GM19043 (cell line): ENCODE results near the gene SPRYD3.
"Not testable (repeated sequence)": the region's sequence is repeated elsewhere in the genome, so short reads cannot be mapped to it uniquely, and the experiment has no call there.

Experiments used
- ATAC-seq: cut with Tn5 transposase; IDR thresholded peaks from one replicate; pipeline ENCODE4 v1.9.1; 2021; ENCODE audit warnings: low read depth; ENCODE audit not compliant: unreplicated experiment

The SPRYD3 gene

DNA sequence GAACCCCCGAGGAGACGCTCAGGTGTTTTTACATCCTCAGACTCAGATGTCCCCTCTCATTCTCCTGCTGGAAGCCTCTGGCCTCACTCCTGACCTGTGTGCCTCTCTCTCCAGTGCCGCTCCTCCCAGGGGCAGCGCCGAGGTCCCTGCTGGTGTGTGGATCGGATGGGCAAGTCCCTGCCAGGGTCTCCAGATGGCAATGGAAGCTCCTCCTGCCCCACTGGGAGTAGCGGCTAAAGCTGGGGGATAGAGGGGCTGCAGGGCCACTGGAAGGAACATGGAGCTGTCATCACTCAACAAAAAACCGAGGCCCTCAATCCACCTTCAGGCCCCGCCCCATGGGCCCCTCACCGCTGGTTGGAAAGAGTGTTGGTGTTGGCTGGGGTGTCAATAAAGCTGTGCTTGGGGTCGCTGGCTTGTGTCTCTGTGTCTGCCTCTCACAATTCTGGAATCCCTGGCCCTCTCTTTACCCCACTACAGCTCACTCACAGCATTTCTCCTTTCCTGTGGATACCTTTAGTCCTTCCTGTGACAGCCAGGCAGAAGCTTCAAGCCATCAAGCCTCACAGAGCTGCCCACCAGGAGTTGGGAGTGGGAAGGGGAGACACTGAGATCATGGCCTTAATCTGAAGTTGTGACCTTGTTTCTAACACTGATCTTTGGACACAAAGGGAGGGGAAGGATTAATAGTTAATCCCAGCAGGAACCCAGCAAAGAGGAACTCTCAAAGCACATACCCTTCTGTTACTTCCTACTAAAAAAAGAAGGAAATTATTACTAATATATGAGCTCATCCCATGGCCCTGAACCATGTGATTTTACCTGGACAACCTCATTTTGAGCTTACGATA lies 23.0 kb upstream of the SPRYD3 start:
- no peak for ATAC-seq

DNA sequence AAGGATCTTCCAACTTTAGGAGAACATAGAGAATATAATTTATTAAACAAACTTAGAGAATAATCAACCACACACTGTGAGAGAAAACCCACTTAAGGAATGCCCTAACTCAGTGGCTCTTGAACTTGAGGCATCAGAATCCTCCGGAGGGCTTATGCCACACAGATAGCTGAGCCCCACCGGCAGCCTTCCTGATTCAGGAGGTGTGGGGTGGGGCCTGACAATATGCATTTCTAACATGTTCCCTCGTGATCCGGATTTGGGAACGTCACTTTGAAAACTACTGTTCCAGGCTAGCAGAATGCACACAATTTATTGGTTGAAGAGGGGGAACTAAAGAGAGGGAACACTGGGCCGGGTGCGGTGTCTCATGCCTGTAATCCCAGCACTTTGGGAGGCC lies 22.1 kb upstream of the SPRYD3 start:
- ATAC-seq, result no peak

DNA sequence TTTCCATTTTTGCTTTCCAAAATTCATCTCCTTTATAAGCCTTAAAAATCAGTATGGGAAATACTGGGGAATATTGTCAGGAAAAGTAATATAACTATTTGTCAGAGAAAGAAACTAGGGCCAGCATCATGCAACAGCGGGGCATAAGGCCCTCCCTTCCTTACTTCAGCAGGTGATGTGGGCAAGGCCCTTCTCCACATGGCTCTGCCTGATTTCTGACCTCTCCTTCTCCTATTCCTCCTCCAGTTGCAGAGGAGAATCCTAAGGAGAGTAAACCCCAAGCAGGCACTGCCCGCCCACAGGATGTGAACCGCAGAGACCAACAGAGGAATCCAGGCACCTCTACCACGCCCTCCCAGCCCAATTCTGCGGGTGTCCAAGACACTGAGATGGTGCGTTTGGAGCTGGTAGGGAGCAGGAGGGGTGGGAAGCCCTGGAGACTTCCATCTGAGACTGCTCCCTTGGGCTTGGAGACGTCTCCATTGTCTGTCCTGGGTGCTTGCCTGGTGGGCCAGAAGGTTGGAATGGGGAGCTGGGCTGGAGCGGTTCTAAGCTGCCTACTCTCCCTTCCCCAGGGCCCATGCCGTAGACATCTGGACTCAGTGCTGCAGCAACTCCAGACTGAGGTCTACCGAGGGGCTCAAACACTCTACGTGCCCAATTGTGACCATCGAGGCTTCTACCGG lies 21.4 kb upstream of the SPRYD3 start:
- no peak for ATAC-seq

DNA sequence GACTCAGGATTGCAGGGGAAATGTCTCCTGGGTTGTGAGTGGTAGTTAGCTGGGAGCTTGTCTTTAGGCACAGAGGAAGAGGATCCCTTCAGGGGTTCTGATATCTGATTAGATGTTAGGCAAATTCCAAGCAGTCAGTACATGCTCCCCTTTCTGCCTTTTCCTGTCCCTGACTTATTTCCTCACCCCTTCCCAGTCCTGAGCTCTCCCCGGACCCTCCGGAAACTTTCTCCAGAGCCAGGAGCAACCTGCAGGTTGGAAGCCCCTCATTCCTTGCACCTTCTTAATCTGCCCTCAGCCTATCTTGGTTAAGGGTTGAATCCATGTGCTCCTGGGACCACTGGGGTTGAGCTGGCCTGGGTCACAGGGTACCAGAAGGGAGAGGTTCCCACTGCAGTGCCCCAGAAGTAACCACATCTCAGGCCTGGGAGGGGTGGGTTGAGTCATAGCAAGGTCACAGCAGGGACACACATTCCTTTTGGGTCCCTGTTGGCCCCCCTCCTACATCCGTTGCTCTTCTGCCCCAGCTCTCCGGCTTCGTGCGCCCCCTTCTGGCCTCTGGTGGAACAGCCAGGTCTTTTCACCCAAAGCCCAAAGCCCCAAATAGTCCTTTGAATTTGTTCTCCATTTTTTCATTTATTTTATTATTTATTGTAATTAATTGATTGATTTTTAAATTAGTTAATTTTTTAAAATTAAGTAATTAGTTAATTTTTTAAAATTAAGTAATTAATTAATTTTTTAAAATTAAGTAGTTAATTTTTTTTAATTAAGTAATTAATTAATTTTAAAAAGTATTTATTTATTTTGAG lies 20.1 kb upstream of the SPRYD3 start:
- no peak for ATAC-seq

DNA sequence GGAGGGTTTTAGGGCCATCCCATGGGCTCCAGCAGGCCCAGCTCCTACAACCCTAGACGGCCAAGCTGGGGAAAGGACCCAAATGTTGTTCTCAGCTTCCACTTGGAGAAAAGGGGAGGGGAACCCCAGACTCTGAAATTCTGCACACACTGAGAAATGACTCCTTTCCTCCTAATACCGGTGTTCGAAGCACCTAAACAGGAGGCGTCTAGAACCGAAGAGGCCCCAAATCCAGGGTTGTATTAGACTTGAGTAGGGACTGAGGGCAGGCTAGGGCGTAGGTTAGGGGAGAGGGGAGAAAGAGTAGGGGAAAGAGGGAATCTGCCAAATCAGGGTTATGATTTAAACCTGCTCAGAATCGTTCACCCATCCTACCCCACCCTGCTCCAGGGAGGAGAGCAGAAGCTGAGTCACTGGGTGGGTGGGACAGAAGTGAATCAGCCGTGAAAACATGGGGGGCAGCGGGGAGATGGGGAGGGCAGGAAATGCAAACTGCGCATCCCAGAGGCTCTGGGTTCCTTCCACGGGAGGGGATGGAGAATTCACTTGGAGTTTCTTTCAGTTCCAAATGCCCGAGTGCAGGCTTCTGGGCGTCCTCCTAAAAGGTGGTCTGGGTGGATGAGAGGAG lies 19.3 kb upstream of the SPRYD3 start:
- ATAC-seq, result no peak

DNA sequence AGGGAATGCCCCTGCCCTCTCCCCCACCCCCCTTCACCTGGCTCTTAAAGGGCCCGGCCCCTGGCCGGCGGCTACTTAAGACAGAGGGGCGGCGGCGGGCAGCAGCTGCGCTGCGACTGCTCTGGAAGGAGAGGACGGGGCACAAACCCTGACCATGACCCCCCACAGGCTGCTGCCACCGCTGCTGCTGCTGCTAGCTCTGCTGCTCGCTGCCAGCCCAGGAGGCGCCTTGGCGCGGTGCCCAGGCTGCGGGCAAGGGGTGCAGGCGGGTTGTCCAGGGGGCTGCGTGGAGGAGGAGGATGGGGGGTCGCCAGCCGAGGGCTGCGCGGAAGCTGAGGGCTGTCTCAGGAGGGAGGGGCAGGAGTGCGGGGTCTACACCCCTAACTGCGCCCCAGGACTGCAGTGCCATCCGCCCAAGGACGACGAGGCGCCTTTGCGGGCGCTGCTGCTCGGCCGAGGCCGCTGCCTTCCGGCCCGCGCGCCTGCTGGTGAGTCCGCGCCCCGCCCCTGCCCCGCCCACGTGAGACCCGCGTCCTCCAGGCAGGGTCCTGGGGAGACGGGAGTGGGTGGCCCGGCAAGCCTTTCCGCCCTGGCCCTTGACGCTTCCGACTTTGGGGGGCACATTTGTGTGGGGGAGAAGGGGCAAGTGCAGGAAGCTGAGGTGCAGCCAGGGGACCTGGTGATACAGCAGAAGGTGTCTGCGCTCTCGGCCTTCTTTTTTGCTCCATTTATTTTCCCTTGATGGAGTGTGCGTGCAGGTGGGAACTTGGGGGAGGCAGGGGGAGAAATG lies 18.6 kb upstream of the SPRYD3 start, which contains the start of gene IGFBP6:
Gene IGFBP6 (plus strand): TSS at position 104 of the 790 bp plus-strand sequence. CDS start 51 bp downstream, at position 155.
- no peak for ATAC-seq

DNA sequence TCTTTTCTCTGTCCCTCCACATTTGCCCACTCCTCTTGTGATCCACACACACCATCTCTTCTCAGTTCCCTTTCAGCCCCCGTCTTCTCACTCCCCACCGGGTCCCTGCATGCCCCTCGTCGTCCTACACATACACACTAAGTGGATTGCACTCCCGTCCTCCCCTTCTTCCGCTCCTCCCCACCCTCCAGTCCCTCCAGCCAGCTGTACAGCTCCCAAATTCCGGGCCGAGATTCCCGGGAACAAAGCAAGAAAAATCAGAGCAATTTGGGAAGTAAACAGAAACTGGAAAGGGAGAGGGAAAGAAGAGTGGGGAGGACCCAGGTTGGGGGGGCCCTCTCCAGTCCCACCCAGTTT lies 18.0 kb upstream of the SPRYD3 start:
- no peak for ATAC-seq

DNA sequence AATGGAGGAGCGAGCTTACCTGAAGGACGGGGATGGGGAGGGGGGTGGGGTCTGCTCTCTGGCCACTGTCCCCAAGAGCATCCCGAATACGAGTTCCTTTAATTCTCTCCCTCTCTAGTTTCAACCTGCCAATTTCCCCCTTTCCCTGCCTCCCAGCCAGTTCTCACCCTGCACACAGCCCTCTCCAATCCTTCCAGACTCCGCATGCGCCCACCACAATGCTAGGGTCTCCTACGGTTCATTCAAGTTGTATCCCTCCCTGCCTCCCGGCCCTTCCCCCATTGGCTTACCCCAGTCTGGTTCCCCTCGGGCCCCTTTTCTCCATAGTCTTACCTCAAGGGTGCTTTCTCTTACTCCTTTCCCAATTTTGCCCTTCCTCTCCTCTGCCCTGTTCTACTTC lies 17.6 kb upstream of the SPRYD3 start:
- no peak for ATAC-seq

DNA sequence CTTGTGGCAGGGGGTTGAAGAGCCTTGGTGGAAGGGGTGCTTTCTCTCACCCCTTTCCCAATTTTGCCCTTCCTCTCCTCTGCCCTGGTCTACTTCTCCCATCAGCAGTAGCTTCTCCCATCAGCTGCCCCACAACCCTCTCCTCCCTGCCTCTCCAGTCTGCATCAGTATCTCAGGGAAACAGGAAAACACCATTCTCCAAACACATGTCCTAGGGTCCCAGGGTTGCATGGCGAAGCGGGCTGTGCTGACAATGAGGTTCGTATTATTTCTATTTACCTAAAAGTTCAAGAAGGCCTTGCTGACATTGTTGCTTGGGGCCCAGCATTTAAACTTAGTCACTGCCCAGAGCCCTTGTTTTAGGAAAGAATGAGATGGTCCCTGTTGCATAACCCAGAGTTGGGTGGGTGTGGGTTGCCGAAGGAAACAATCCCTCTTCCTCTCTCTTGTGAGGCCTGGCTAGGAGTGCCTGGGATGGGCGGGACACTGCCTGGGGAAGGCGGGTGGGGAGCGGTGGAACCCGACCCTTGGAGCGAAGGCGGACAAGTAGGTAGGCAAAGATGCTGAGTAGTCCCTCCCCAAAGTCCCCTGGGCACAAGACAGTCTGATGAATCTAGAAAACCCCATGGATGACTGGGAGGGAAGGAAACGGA lies 17.0 kb upstream of the SPRYD3 start:
- no peak for ATAC-seq

DNA sequence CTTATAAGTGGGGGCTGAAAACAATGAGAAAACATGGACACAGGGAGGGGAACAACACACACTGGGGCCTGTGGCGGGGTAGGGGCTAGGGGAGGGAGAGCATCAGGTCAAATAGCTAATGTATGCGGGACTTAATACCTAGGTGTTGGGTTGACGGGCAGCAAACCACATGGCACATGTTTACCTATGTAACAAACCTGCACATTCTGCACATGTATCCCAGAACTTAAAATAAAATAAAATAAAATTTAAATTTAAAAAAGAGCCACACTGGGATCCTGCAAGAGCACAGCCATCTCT lies 16.4 kb upstream of the SPRYD3 start:
- not testable (repeated sequence) for ATAC-seq

DNA sequence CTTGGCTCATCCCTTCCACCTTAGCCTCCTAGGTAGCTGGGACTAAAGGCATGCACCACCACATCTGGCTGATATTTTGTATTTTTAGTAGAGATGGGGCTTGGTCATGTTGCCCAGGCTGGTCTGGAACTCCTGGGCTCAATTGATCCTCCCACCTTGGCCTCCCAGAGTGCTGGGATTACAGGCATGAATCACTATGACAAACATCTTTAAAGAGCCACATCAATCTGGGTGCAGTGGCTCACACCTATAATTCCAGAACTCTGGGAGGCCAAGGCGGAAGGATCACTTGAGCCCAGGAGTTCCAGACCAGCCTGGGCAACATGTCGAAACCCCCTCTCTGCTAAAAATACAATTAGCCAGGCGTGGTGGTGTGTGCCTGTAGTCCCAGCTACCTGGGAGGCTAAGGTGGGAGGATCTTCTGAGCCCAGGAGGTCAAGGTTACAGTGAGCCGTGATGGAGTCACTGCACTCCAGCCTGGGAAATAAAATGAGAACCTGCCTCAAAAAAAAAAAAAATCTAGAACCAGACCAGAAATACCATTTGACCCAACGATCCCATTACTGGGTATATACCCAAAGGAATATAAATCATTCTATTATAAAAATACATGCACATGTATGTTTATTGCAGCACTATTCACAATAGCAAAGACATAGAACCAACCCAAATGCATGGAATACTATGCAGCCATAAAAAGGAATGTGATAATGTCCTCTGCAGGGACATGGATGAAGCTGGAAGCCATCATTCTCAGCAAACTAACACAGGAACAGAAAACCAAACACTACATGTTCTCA lies 15.8 kb upstream of the SPRYD3 start:
- ATAC-seq, result not testable (repeated sequence)

DNA sequence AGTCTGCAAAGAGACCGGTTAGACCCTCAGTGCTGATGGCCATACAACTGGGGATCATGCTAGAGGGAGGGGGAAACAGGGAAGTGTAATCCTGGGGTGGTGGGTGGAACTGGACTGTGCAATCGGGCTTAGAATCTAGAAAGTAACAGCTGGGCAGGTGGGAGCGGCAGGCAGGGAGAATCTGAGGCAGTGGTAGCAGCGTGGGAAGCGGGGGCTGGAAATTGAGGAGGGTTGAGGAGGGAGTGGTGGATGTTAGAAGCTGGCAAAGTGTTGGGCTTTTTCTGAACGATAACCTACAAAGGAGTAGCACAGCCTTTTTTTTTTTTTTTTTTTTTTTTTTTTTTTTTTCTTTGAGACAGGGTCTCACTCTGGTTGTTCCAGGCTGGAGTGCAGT lies 15.2 kb upstream of the SPRYD3 start:
- ATAC-seq, result no peak

DNA sequence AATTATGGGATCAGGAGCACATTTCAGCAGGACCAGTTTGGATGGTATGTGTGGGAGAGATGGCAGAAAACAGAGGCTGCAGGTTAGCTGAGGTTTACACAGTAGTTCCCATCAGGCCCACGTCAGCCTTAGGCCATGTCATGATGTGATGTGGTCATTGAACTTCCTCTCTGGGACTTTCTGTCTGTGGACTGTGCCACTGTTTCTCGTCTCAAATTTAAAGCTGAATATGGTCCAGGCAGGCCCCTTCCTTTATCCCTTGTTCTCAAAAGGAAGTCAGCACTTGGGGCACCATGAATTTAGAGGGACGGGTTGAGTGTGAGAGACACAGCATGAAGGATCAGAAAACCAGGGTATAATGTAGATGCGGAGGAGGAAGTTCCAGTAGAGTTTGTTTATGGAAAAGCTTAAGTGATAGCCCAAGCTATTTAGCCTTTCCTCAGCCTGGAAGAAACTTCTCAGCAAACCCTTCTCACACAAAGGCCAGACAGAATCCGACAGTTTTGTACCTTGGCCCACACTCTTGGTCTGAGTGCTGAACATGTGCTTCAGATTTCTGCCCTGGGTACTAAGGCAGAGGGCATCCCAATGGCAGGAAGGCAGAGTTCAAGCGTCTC lies 14.7 kb upstream of the SPRYD3 start:
- no peak for ATAC-seq

DNA sequence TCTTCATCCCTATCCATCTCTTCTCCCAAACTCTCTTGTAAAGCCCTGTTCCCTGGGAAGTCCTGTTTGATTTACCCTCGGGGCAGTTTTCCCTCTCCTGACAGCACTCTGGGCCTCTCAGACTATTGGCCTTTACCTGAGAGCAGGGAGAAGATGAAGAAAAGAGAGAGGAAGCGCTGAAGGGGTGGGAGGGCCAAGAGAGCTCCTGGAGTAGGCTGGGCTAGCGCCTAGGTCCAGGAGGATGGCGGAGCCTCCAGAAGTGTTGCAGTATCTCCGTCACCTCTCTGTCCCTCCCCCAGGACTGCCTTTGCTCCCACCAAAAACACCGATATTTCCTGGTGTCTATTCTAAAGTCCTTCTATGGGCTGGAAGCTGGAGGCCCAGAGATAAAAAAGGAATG lies 12.6 kb upstream of the SPRYD3 start:
- ATAC-seq, result no peak

DNA sequence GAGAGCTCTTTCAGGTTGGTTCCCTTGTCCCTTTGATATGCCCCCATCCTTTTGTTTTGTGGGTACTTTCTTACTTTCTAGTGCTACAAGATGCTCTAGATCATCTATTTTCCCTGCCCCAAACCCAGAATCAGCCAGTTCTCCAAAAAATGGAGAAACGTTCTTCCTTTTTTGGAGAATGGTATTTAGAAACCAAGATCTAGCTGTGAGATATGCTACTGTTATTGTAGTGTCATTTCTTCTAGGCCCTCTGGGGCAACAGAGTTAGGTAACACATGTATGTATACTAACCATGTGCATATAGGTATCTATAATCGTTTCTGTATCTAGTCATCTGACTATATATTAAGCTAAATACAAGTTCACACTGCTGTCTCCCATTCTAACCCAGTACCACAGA lies 11.4 kb upstream of the SPRYD3 start:
- ATAC-seq, result no peak

DNA sequence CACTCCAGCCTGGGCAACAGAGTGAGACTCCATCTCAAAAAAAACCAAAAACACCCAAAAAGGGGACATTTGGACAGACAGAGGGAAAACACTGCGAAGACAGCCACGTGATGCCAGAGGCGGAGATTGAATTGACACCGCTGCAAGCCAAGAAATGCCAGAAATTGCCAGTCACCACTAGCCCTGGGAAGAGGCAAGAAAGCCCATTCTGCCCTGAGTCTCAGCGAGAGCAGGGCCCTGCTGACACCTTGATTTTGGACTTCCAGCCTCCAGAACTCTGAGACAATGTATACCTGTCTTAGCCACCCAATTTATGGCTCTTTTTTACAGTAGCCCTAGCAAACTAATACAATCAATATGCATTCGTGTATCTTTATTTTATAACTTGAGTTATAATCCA lies 10.9 kb upstream of the SPRYD3 start:
- no peak for ATAC-seq

DNA sequence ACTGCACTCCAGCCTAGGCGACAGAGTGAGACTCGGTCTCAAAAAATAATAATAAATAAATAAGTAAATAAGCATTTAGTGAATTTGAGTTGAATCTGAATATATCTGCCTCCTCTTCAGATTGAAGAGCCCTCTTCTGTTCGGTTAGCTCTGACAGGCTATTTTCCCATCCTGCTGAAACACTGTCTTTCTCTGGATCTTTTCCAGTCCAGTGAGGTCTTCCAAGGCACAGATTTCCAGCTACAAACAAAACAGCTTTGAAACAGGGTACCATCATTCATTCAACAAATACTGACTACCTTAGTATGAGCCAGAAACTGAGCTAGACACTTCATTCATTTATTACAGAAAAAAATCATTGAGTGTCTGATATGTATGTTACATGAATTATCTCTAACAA lies 7.2 kb upstream of the SPRYD3 start:
- no peak for ATAC-seq

DNA sequence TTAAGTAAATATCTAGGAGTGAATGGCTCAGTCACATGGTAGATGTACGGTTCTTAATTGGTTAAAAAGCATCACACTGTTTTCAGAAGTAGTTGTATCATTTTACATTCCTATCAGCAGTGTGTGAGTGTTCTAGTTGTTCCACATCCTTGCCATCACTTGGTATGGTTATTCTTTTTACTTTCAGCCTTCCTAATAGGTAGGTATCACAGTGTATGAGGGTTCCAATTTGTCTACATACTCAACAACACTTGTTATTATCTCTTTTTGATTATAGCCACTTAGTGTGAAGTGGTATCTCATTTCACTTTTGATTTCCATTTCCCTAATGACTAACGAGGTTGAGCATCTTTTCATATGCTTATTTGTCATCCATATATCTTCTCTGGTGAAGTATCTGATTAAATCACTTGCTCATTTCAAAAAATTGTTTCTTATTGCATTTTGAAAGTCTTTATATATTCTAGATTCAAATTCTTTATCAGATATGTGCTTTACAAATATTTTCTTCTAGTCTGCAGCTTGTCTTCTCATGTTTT lies 3.5 kb upstream of the SPRYD3 start:
- ATAC-seq, result no peak
